ENCODE measurements around the gene PLIN3.
"Not testable (repeated sequence)": the region's sequence is repeated elsewhere in the genome, so short reads cannot be mapped to it uniquely, and the experiment has no call there.

The PLIN3 gene

GRCh38 chr19:4844348-4845179 is 22.9 kb downstream of the PLIN3 start:
- ChIA-PET CTCF (interaction anchor here (0.9 to 18.9 kb wide), 7 partner anchors 11 to 192 kb away, joined by 3 to 336 read pairs (median 6); partner anchors contain the start of genes PLIN3 and TICAM1), POLR2A (interaction anchor here (1.7 to 2.8 kb wide), 2 partner anchors 23 to 32 kb away, joined by 4 to 18 read pairs; partner anchors contain the start of gene PLIN3)
- H3K4me3 ChIP-seq (ENCODE audit: low read depth, low read length): no peak overlapping the region
- DNase-seq (ENCODE audit: low read depth, low spot score): no peak
- TF ChIP-seq CTCF (IDR thresholded peaks at IDR 0.05; ENCODE audit: insufficient read depth, low read length, missing control alignments): no peak

GRCh38 chr19:4843647-4843965 is 23.9 kb downstream of the PLIN3 start:
- ChIA-PET POLR2A (interaction anchor here (1.7 kb wide), 1 partner anchor 31 kb away, joined by 4 read pairs; no protein-coding TSS in a partner anchor), CTCF (interaction anchor here (1.3 to 18.9 kb wide), 4 partner anchors 12 to 35 kb away, joined by 3 to 336 read pairs (median 6); partner anchors contain the start of gene TICAM1)
- TF ChIP-seq CTCF (IDR thresholded peaks at IDR 0.05; ENCODE audit: insufficient read depth, low read length, missing control alignments): no peak
- DNase-seq (ENCODE audit: low read depth, low spot score): no peak
- no peak overlapping the region for H3K4me3 ChIP-seq (ENCODE audit: low read depth, low read length)

GRCh38 chr19:4839192-4839591 is 28.3 kb downstream of the PLIN3 start:
- no peak for TF ChIP-seq CTCF (IDR thresholded peaks at IDR 0.05; ENCODE audit: insufficient read depth, low read length, missing control alignments)
- no peak overlapping the region for H3K4me3 ChIP-seq (ENCODE audit: low read depth, low read length)
- POLR2A ChIA-PET: interaction anchor here (0.7 to 1.0 kb wide), 2 partner anchors 16 to 26 kb away, joined by 3 read pairs; no protein-coding TSS in a partner anchor
- CTCF ChIA-PET: interaction anchor here (1.0 to 2.0 kb wide), 2 partner anchors 30 to 190 kb away, joined by 3 to 6 read pairs; no protein-coding TSS in a partner anchor
- DNase-seq (ENCODE audit: low read depth, low spot score): no peak

- ChIA-PET CTCF (interaction anchor here (3.8 kb wide), 1 partner anchor 23 kb away, joined by 23 read pairs; no protein-coding TSS in a partner anchor), POLR2A (no interaction called here)
- TF ChIP-seq CTCF (IDR thresholded peaks at IDR 0.05; ENCODE audit: insufficient read depth, low read length, missing control alignments): no peak
- H3K4me3 ChIP-seq (ENCODE audit: low read depth, low read length): no peak overlapping the region
- no peak for DNase-seq (ENCODE audit: low read depth, low spot score)
Observed at GRCh38 chr19:4832776-4833175, 34.7 kb downstream of the PLIN3 start.

- POLR2A ChIA-PET; DNase-seq (ENCODE audit: low read depth, low spot score): not testable (repeated sequence)
- peak overlapping the region; percentile 76 for H3K4me3 ChIP-seq (ENCODE audit: low read depth, low read length)
- CTCF ChIA-PET: interaction anchor here (1.6 to 3.8 kb wide), 3 partner anchors 13 to 22 kb away, joined by 4 to 23 read pairs (median 6); no protein-coding TSS in a partner anchor
Observed at GRCh38 chr19:4831979-4832340, 35.5 kb downstream of the PLIN3 start.

GRCh38 chr19:4831304-4831978 is 36.0 kb downstream of the PLIN3 start, which contains the start of gene TICAM1:
TICAM1 (minus strand) TSS chr19:4831712; CDS start chr19:4818377, 13,335 bp downstream.
- TF ChIP-seq CTCF (IDR thresholded peaks at IDR 0.05; ENCODE audit: insufficient read depth, low read length, missing control alignments): no peak
- DNase-seq (ENCODE audit: low read depth, low spot score): no peak
- ChIA-PET POLR2A (no interaction called here), CTCF (interaction anchor here (0.9 to 3.8 kb wide), 5 partner anchors 13 to 194 kb away, joined by 3 to 23 read pairs (median 5); no protein-coding TSS in a partner anchor)
- H3K4me3 ChIP-seq (ENCODE audit: low read depth, low read length): peak within 1 kb of the TSS; percentile 76

Data from AG04449 (cell line).